GM12872 (cell line): Measurements from ENCODE around the gene FBXO3.

Experiments
- CTCF ChIP-seq: IDR thresholded peaks from 3 replicates; pipeline ENCODE4 v1.5.1; 2011; ENCODE audit warnings: low read depth, mild to moderate bottlenecking, low read length, moderate library complexity; ENCODE audit not compliant: insufficient read depth

FBXO3 gene

GRCh38 chr11:33773987-33774735 is at the start of gene FBXO3:
Gene FBXO3 (minus strand): TSS chr11:33774520. CDS start chr11:33774497, 23 bp downstream.
- no peak for TF ChIP-seq CTCF

- TF ChIP-seq CTCF, result no peak
These were observed 45.1 kb upstream of the FBXO3 start for GRCh38 chr11:33819278-33820035.

- TF ChIP-seq CTCF, result peak; percentile 93
These were observed 34.0 kb upstream of the FBXO3 start for GRCh38 chr11:33808228-33808828.

GRCh38 chr11:33804471-33804870 is 30.2 kb upstream of the FBXO3 start:
- no peak for TF ChIP-seq CTCF

GRCh38 chr11:33802194-33802950 is 28.1 kb upstream of the FBXO3 start:
- no peak for TF ChIP-seq CTCF

GRCh38 chr11:33801821-33802193 is 27.5 kb upstream of the FBXO3 start:
- no peak for TF ChIP-seq CTCF

- TF ChIP-seq CTCF, result no peak
These were observed 23.6 kb upstream of the FBXO3 start for GRCh38 chr11:33797879-33798278.
